Epithelial cell of proximal tubule (primary cell): ENCODE results near the gene SMARCD2. TPM values are rescaled to one million over a fixed set of nuclear protein-coding genes. Genes with fewer than 3 reads are reported as not detected.

Experiments used
- DNase-seq: peaks from one replicate; pipeline ENCODE4 v3.0.0-alpha.2; 2011; ENCODE audit warnings: low read depth
- H3K4me3 ChIP-seq: 2 replicates; pipeline ENCODE4 v1.5.1; 2011; ENCODE audit warnings: low read depth, mild to moderate bottlenecking, low read length
- total RNA-seq: library from RNA; depleted of rRNA; stranded (reverse); fragments of >200 nt; gene quantifications from 2 replicates; pipeline ENCODE4 v1.2.3, GENCODE V29; 2015
- TF ChIP-seq, protein P1 (sequence below): conservative IDR thresholded peaks from 2 replicates; pipeline ENCODE4 v1.5.1; 2012; ENCODE audit warnings: low read depth, mild to moderate bottlenecking, low read length

Gene SMARCD2
- total RNA-seq, 1 donor from 2014 or later: 135 TPM

DNA sequence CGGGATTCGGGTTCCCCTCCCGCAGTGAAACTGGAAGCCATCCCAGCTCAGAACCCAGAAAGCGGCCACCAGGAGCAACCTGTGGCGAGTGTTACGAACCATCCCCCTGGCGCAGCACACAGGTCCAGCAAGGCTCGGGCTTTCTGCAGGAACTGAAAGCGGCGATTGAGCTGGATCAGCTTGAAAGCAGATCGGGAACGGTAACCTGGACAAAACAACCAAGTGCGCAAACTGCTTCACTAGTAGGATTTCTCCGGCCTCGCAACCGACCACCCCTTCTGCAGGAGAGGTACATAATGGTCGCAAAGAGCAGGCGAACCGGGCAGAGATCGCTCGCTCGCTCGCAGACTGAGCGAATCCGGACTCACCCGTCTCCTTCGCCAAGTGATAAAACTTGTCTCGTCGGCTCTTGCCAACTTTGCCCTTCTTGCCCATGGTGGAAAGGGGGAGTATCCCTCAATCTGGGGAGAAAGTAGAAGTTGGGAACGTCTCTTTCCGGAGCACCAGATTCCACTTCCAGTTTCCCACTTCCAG, 15.9 kb downstream of the SMARCD2 start:
- DNase-seq: no peak
- H3K4me3 ChIP-seq: peak overlapping the region; percentile 97
- TF ChIP-seq, protein P1, sequence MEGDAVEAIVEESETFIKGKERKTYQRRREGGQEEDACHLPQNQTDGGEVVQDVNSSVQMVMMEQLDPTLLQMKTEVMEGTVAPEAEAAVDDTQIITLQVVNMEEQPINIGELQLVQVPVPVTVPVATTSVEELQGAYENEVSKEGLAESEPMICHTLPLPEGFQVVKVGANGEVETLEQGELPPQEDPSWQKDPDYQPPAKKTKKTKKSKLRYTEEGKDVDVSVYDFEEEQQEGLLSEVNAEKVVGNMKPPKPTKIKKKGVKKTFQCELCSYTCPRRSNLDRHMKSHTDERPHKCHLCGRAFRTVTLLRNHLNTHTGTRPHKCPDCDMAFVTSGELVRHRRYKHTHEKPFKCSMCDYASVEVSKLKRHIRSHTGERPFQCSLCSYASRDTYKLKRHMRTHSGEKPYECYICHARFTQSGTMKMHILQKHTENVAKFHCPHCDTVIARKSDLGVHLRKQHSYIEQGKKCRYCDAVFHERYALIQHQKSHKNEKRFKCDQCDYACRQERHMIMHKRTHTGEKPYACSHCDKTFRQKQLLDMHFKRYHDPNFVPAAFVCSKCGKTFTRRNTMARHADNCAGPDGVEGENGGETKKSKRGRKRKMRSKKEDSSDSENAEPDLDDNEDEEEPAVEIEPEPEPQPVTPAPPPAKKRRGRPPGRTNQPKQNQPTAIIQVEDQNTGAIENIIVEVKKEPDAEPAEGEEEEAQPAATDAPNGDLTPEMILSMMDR: no peak

DNA sequence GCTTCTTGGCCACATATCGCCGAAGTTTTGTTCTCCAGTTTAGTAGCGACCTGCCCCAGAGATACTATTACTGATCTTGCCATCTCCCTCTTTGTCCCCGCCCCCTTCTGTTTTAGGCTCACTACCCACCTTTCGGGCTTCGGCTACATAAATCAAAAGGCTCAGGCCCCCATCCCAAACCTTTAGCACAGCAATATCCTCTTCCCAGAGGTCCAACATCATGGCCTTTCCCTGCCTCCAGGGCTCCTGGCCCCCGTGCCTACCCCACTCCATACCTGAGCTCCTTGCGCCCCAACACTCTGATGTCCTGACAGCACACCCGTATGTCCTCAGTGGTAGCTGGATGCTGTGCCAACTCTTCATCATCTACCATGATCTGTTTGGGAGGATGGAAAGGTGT, 18.1 kb downstream of the SMARCD2 start:
- TF ChIP-seq, protein P1: no peak
- no peak for DNase-seq

DNA sequence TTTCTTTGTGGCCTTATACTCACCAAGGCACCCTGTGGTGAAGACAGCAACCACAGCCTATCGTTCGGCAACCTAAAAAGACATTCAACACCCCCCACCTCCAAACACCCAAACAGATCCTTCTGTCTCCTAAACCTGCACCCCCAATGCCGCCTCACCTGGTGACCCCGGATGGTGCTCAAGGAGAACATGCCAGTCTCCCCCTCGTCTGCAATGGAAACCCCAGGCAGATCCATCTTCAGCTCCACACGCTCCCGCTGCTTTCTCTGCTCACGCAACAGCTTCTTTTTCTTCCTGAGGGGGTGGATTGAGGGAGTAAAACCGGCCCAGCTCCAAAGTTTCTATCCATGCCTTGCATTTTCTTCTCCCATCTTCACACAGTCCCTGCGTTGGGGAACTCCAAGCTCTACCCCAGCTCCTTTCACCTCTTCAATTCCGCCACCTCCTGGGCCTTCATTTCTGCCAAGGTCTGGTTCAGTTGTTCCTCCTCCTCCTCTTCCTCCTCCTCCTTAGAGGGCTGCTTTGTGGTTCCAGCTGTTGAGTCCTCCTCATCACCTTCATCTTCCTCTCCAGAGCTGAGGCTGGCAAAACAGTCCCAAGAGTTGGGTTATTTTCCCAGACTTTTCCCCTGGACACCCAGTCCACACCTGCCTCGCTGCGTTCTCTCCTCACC, 18.7 kb downstream of the SMARCD2 start:
- TF ChIP-seq, protein P1: no peak

More for the DNA sequence above, 18.1 kb downstream of the SMARCD2 start:
- no peak overlapping the region for H3K4me3 ChIP-seq

DNA sequence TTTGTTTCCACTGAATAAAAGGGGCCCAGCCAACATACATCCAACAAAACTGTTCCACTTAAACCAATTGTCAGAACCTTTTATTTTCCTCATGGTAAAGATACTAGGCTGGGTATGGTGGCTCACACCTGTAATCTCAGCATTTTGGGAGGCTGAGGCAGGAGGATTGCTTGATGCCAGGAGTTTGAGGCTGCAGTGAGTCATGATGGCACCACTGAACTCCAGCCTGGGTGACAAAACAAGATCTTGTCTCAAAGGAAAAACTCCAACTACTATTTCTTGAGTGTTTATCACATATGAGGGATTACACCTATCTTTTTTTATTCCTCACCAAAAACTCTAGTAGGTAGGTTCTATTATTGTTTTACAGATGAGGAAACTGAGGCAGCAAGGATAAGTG, 19.9 kb downstream of the SMARCD2 start:
- TF ChIP-seq, protein P1: no peak
- no peak overlapping the region for H3K4me3 ChIP-seq
- DNase-seq: no peak

More for the DNA sequence above, 18.7 kb downstream of the SMARCD2 start:
- H3K4me3 ChIP-seq: no peak overlapping the region
- DNase-seq: no peak

DNA sequence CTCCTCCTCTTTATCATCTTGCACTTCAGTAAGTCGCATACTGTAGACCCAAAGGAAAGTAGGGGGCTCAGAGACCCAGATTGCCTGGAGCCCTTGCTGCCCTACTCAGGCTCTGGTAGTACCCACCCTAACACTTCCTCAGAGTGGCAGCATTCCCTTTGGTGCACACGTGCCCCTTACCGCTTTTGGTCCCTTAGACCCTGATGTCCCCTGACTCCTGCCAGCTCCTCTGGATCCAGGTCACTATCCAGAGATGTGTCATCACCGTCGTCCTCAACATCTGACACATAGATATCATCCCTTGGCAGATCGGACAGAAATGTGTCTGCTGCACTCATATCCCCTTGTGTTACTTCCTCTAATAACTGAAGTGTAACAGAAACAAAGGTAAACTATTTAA, 20.7 kb downstream of the SMARCD2 start:
- DNase-seq: no peak
- no peak overlapping the region for H3K4me3 ChIP-seq
- TF ChIP-seq, protein P1: no peak

DNA sequence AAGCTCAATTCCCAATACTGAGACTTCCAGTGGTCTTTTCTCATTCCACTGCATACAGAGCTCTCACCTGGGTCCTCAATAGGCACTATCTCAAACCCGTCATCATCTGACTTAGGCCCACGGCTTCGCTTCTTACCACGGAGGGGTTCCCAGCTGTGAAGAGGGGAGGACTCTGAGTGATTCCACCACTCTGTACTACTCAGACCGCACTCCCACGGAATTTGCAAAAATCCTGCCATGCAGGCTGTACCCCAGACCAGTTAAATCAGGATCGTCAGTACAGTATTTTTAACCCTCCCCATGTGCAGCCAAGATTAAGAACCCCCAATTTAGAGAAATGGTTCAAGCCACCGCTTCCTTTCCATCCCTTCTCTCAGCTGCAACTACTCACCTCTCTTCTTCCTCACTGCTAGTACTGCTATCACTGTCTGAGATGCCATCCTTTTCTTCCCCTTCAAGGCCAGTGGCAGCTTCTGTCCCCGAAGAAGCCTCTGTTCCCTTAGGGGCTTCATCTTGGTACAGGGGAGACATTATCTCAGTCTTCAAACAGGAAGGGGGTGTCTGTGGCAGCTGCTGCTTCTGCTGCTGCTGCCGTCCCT, 21.4 kb downstream of the SMARCD2 start:
- no peak for DNase-seq
- H3K4me3 ChIP-seq: no peak overlapping the region
- TF ChIP-seq, protein P1: no peak
